ENCODE data around the gene JAZF1.
A peak's percentile ranks its signal among the peaks of the same experiment; 100 is the strongest.
"Not testable (repeated sequence)": the region's sequence is repeated elsewhere in the genome, so short reads cannot be mapped to it uniquely, and the experiment has no call there.

The JAZF1 gene

DNA sequence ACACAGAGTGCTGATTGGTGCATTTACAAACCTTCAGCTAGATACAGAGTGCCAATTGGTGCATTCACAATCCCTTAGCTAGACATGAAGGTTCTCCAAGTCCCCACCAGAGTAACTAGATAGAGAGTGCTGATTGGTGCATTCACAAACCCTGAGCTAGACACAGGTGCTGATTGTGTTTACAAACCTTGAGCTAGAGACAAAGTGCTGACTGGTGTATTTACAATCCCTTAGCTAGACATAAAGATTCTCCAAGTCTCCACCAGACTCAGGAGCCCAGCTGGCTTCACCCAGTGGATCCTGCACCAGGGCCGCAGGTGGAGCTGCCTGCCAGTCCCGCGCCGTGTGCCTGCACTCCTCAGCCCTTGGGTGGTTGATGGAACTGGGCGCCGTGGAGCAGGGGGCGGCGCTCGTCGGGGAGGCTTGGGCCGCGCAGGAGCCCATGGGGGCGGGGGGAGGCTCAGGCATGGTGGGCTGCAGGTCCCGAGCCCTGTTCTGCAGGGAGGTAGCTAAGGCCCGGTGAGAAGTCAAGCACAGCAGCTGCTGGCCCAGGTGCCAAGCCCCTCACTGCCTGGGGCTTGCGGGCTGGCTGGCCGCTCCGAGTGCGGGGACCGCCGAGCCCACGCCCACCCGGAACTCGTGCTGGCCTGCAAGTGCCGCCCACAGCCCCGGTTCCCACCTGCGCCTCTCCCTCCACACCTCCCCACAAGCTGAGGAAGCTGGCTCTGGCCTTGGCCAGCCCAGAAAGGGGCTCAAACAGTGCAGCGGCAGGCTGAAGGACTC is 323.7 kb downstream of the JAZF1 start:
- not testable (repeated sequence) for DNase-seq

GRCh38 chr7:27850531-27850930 is 330.1 kb downstream of the JAZF1 start:
- no peak for DNase-seq

GRCh38 chr7:27846388-27846787 is 334.2 kb downstream of the JAZF1 start:
- DNase-seq = no peak

DNA sequence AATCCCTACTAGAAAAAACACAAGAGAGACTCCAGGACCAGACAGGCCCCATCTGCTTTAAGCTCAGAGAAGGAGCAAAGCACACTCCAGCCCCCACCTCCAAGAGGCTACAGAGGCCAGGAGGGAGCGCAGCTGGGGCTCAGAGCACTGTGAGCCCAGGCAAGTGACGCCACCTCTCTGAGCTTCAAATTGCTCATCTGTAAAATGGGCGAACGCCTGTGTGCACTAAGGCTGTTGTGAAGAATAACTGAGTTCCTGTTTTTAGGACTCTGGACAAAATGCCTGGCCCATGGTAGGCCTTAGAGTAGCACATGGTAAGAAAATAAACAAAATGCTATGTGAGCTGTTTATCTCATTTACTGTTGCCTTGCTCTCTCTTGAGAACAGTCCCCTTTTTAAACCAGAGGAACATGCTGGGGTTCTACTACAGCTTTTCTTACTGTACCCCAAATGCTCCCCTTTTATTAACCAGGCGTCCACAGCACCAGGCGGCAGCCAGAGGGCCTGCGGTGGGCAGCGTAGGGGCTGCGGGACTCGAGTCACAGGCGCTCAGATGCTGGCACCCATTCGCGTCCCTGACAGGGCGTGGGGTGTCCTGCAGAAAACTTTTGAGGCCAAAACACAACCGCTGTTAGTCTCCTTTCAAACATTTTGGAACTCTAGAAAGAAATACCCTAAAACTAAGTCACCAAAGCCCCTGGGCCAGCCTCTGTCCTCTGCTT is 336.9 kb downstream of the JAZF1 start:
- DNase-seq = no peak

- DNase-seq = no peak
Observed at GRCh38 chr7:27842851-27843250, 337.7 kb downstream of the JAZF1 start.

DNA sequence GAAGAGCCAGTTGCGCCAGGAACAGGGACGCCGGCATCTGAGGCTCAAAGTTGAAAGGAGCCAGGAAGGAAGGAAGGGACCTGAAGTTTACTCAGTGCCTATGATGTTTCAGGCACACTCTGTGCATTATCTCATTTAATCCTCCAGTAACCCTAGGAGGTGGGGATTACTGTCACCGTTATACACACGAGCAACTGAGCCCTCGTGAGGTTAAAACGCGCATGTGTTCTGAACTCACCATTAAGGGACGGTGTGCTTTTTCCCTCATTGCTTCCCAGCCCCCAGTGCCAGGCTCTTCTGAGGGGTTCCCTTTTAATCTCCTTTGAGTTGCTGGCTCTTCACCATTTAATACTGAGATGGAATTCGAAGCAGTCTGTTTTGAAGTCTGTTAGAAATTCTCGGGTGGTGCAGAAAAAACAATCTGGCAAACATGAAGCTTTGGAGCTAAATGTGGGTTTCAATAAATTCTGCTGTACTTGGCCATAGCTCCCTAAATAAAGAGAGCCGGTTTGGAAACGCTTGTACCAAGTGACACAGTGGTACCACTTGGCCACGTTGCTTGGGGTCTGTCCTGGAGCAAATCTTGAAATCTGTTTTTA is 338.4 kb downstream of the JAZF1 start:
- no peak for DNase-seq

DNA sequence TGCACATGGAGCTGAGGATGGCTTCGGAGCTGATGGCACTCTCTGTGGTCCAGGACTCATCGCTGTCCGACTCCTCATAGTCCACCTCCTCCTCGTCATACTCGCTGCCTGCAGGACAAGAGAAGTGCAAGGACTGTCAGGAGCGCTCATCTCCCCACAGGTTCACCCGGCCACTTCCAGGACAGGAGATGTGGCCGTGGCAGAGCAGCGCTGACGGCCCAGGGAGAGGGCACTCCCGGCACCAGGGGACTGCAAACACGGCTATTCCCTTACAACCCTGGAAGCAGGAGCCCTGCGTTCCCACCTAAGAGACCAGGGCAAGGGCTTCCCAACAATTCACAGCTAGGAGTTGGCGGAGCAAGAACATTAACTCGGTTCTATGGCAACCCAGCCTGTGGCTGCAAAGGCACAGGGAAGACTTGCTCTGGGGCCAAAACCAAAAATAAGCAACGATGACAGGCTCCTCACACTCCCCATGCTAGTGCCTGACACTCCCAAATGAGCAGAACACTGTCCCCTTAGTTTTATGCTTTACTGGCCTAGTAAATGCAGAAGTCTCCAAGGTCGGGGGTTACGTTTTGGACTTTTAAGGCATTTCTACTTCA is 339.7 kb downstream of the JAZF1 start:
- DNase-seq = no peak

DNA sequence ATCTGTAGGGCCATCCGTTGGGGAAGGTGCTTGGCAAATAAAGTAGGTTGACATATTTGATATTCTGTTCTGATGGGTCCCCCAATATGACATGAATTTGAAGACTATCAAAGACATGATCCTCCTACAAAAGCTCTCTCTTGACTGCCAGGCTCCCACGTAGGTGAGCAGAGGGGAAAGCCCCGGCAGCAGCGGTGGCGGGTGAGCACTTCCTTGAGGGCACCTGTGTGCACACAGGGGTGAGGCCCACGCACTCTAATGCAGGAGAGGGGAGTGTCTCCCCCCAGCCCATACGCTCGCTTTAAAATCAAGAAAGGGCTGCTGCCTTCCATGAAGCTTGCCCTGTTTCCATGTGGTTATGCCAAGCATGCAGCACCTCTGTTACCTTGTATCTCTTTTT is 340.3 kb downstream of the JAZF1 start:
- DNase-seq = peak; percentile 37 to 49

GRCh38 chr7:27839099-27839498 is 341.5 kb downstream of the JAZF1 start:
- DNase-seq = no peak

DNA sequence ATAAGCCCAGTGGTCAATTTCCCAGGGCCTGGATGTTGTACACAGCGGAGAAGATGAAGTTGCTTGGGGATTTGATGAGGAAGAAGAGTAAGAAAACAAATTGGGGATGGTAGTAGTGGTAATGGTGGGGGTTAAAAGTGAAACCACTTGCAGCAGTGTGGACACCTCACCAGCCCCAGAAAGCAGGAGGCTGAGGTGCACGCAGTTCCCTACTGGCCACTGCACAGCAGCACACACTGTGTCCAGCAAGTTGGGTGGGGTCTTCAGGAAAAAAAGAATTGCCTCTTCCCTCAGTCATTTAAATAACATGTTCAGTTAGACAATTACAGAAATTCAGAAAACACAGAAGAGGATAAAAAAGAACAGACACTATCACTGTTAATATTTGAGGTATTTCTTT is 344.1 kb downstream of the JAZF1 start:
- no peak for DNase-seq

GRCh38 chr7:27835376-27835775 is 345.2 kb downstream of the JAZF1 start:
- no peak for DNase-seq

- no peak for DNase-seq
Observed at GRCh38 chr7:27834179-27834921, 346.2 kb downstream of the JAZF1 start.

DNA sequence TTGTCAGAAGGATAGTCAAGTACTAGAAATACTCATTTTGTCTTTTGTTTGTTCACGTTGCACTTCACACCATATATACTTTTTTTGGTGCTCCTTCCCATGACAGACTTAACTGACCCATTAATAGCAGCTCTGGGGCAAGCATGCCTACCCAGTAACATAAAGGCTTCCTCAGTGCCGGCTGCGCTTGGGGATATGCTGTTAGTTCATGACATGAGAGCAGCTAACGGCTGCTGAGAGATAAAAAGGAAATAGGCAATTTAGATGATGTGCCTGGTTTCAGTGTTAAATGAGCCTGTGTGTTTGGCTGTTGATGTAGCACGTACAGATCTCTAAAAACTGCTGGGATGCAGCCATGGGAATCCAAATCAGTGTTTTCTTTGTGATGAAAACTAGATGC is 354.2 kb downstream of the JAZF1 start:
- no peak for DNase-seq

GRCh38 chr7:27825891-27826290 is 354.7 kb downstream of the JAZF1 start:
- DNase-seq = no peak

GRCh38 chr7:27822245-27822644 is 358.4 kb downstream of the JAZF1 start:
- no peak for DNase-seq

GRCh38 chr7:27812706-27813105 is 367.9 kb downstream of the JAZF1 start:
- DNase-seq = no peak

DNA sequence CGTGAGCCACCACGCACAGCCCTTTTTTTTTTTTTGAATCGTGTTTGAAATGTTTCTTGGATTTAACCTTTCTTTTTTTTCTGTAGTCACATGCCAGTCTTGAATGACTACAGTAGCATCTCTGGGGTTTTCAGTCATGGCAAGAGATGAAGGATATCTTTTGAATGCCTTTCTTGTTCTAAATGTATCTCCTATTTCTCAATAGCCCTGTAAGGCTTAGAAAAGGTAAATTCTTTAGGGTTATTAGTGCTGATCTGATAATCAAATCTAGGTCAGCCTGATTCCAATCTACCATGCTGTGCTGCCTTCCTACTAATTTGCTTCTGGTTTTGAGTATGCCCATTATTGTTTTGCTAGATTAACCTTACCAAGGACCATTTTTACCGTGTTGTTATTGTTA is 370.4 kb downstream of the JAZF1 start:
- no peak for DNase-seq

DNA sequence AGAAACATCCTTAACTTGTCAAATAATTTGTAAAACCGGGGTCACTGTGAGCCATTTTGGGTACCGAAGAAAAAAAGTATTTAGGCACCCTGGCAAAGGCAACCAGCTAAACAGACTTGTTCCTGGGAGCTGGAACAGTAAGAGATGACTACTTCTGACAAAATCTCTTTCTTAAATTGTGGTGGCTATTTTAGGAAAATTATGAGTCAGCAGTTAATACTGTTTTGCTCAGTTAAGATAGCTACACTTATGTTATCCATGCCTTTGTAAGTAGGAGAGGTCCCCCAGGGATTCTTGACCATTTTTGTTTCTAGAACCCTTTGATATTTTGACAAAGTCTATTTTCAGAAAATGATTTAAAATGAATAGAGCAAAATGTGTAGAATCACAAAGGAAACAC is 372.0 kb downstream of the JAZF1 start:
- DNase-seq = no peak

- DNase-seq = no peak
Observed at GRCh38 chr7:27804139-27804538, 376.5 kb downstream of the JAZF1 start.

DNA sequence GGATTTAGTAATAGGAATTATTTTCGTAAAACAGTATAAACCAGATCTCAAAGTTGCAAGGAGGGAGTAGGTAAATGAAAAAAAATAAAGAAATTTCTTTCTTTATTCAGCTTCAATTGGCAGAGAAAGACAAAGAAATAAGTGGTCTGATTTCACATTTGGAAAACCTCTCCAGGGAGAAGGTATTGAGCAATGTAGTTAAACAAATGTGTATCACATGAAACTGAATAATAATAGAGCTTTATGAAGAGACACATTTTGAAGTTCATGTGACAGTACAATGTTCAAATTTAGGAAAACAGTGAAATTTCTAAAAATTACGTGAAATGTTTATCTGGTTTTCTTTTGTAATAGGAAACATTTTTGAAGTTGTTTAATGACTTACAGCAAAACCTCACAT is 377.6 kb downstream of the JAZF1 start:
- DNase-seq = no peak

DNA sequence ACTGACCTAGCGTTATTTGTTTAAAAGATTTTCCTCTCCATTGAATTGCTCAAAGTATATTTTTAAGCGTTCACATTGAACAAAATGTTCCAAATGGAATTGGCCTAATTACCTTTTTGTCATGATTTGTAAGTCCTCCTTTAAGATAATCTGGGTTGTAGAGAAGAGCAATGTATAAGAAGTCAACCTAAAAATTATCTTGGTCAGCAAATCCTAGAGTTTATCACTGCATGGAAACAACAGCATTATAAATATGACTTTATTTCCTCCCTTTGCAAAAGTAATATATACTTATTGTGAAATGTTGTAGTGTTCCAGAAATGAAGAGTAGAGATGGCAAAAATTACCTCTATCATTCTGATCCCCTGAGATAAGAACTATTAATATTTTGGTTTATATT is 381.4 kb downstream of the JAZF1 start:
- no peak for DNase-seq

- DNase-seq = no peak
Observed at GRCh38 chr7:27795977-27796376, 384.6 kb downstream of the JAZF1 start.

DNA sequence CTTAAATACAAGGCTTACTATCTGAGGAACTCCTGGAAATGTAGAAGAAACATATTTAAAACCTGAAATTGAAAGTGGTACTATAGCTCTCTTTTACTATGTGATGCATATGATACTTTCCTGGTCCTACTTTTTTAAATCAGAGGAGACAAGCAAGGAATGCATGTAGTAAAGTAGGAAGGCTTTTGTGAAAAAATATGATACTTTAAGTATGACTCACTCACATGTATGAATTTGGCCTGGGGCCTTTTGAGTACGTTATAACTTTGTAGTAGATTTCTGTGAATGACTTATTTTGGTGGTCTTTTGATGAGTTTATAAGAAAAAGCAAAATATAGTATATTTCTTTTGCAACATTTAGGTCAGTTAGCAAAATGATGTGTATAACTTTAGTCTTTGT is 386.8 kb downstream of the JAZF1 start:
- DNase-seq = no peak

All from activated CD4-positive, alpha-beta T cell treated with anti-CD3 and anti-CD28 coated beads, Interleukin-2, amount 50 U/mL, for 4 hours (primary cell).